ENCODE results near the gene ZNRF1. TPM values are rescaled to one million over a fixed set of nuclear protein-coding genes. Genes with fewer than 3 reads are reported as not detected.

Gene ZNRF1
- polyA plus RNA-seq, 1 experiment = 36.5 TPM

GRCh38 chr16:74999609-75000480 is 1.0 kb downstream of the ZNRF1 start:
- DNase-seq (ENCODE audit: low read depth, low spot score) = no peak
- peak overlapping the region; percentile 92 for H3K4me3 ChIP-seq (ENCODE audit: low read depth, low read length)
- no peaks in the 10 kb centered on the region; the same call in 1 of the 2 replicates for H3K9me3 ChIP-seq (ENCODE audit: control insufficient read depth, insufficient read depth, low read length)
- no peaks in the 10 kb centered on the region for H3K27me3 ChIP-seq (ENCODE audit: control insufficient read depth, insufficient read depth, low read length)
- CTCF ChIA-PET = interaction anchor here (1.7 to 4.8 kb wide), 3 partner anchors 112 to 198 kb away, joined by 5 to 144 read pairs (median 11); no protein-coding TSS in a partner anchor
- no peak for TF ChIP-seq CTCF (IDR thresholded peaks at IDR 0.05; ENCODE audit: low read depth, low read length)
- peak overlapping the region; percentile 11 for H3K27ac ChIP-seq (ENCODE audit: low read depth, low read length)
- POLR2A ChIA-PET = interaction anchor here (1.0 to 2.1 kb wide), 2 partner anchors 26 to 111 kb away, joined by 3 to 16 read pairs; no protein-coding TSS in a partner anchor

GRCh38 chr16:75000481-75001081 is 1.8 kb downstream of the ZNRF1 start:
- Histone ChIP-seq H3K4me3 (ENCODE audit: low read depth, low read length) (peak overlapping the region; percentile 92), H3K27me3 (ENCODE audit: control insufficient read depth, insufficient read depth, low read length) (no peaks in the 10 kb centered on the region), H3K27ac (ENCODE audit: low read depth, low read length) (peak overlapping the region; percentile 11), H3K9me3 (ENCODE audit: control insufficient read depth, insufficient read depth, low read length) (no peaks in the 10 kb centered on the region; the same call in 1 of the 2 replicates)
- no peak for TF ChIP-seq CTCF (IDR thresholded peaks at IDR 0.05; ENCODE audit: low read depth, low read length)
- ChIA-PET CTCF (interaction anchor here (2.9 kb wide), 1 partner anchor 111 kb away, joined by 22 read pairs; no protein-coding TSS in a partner anchor), POLR2A (interaction anchor here (1.3 kb wide), 1 partner anchor 111 kb away, joined by 4 read pairs; no protein-coding TSS in a partner anchor)
- no peak for DNase-seq (ENCODE audit: low read depth, low spot score)

- no peak for DNase-seq (ENCODE audit: low read depth, low spot score)
- ChIA-PET CTCF (interaction anchor here (2.9 kb wide), 1 partner anchor 109 kb away, joined by 22 read pairs; no protein-coding TSS in a partner anchor), POLR2A (no interaction called here)
- H3K4me3 ChIP-seq (ENCODE audit: low read depth, low read length) = no peak overlapping the region; the same call in 1 of the 2 replicates
- no peaks in the 10 kb centered on the region; the same call in 1 of the 2 replicates for H3K9me3 ChIP-seq (ENCODE audit: control insufficient read depth, insufficient read depth, low read length)
- no peaks in the 10 kb centered on the region for H3K27me3 ChIP-seq (ENCODE audit: control insufficient read depth, insufficient read depth, low read length)
- H3K27ac ChIP-seq (ENCODE audit: low read depth, low read length) = no peak overlapping the region
- TF ChIP-seq CTCF (IDR thresholded peaks at IDR 0.05; ENCODE audit: low read depth, low read length) = no peak
Measured at GRCh38 chr16:75002474-75002873, 3.6 kb downstream of the ZNRF1 start.

GRCh38 chr16:75003931-75004330 is 5.1 kb downstream of the ZNRF1 start:
- CTCF ChIA-PET = interaction anchor here (0.6 to 1.2 kb wide), 2 partner anchors 12 to 22 kb away, joined by 3 read pairs; no protein-coding TSS in a partner anchor
- no peaks in the 10 kb centered on the region; the same call in 1 of the 2 replicates for H3K9me3 ChIP-seq (ENCODE audit: control insufficient read depth, insufficient read depth, low read length)
- H3K27ac ChIP-seq (ENCODE audit: low read depth, low read length) = no peak overlapping the region
- H3K4me3 ChIP-seq (ENCODE audit: low read depth, low read length) = no peak overlapping the region
- POLR2A ChIA-PET = interaction anchor here (0.6 kb wide), 1 partner anchor 45 kb away, joined by 4 read pairs; no protein-coding TSS in a partner anchor
- no peak for DNase-seq (ENCODE audit: low read depth, low spot score)
- TF ChIP-seq CTCF (IDR thresholded peaks at IDR 0.05; ENCODE audit: low read depth, low read length) = no peak
- H3K27me3 ChIP-seq (ENCODE audit: control insufficient read depth, insufficient read depth, low read length) = no peaks in the 10 kb centered on the region

All from AG04450 (cell line).